HFF-Myc (cell line): ENCODE data around the gene MED8.

Source experiments
- DNase-seq: peaks from one replicate; pipeline ENCODE4 v3.0.0-alpha.2; 2011; ENCODE audit warnings: low read depth; ENCODE audit errors: extremely low read depth
- H3K4me3 ChIP-seq: replicated peaks from 2 replicates; pipeline ENCODE4 v1.5.1; 2011; ENCODE audit warnings: low read depth, mild to moderate bottlenecking, control low read depth, low read length
- TF ChIP-seq, protein P1 (sequence below): IDR thresholded peaks from 2 replicates; pipeline ENCODE4 v1.5.1; 2012; ENCODE audit warnings: mild to moderate bottlenecking, low read depth, low read length, control low read depth; ENCODE audit errors: missing control alignments

MED8 gene

DNA sequence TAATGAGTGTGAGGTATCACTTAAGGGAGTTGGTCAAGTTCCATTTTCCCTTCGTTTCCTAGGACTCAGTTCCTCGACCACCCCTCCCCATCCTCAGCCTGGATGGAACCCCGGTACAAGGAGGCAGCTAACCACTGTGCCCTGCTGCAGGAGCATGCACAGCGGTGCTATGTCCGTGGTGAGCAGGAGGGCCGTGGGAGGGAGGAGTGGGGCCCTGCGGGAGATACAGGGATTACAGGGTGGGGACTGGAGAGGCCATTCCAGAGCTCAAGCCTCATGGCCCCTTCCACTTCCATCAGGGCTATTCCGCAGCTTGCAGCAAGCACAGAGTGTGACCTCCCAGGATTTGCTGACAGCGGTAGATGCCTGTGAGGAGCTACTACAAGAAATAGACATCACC lies 38.3 kb upstream of the MED8 start:
- TF ChIP-seq, protein P1, sequence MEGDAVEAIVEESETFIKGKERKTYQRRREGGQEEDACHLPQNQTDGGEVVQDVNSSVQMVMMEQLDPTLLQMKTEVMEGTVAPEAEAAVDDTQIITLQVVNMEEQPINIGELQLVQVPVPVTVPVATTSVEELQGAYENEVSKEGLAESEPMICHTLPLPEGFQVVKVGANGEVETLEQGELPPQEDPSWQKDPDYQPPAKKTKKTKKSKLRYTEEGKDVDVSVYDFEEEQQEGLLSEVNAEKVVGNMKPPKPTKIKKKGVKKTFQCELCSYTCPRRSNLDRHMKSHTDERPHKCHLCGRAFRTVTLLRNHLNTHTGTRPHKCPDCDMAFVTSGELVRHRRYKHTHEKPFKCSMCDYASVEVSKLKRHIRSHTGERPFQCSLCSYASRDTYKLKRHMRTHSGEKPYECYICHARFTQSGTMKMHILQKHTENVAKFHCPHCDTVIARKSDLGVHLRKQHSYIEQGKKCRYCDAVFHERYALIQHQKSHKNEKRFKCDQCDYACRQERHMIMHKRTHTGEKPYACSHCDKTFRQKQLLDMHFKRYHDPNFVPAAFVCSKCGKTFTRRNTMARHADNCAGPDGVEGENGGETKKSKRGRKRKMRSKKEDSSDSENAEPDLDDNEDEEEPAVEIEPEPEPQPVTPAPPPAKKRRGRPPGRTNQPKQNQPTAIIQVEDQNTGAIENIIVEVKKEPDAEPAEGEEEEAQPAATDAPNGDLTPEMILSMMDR: no peak
- DNase-seq: no peak
- H3K4me3 ChIP-seq: no peak overlapping the region

DNA sequence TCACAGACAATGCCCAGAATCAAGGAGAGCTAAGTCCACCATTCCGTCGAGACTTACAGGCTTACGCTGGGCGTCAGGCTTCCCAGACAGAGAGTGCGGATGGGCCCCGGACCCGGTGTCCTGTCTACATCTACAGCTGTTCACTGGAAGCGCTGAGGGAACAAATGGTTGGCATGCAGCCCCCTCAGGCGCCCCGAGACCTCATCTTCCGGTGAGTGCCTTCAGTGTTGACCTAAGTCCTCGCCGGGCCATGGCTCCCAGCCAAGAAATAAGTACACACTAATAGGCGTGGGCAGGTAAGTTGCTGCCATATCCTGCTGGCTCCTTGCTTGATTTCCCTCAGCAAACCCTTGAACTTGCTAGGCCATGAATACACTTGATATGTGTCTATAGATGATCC lies 37.9 kb upstream of the MED8 start:
- no peak overlapping the region for H3K4me3 ChIP-seq
- no peak for DNase-seq
- TF ChIP-seq, protein P1: no peak

DNA sequence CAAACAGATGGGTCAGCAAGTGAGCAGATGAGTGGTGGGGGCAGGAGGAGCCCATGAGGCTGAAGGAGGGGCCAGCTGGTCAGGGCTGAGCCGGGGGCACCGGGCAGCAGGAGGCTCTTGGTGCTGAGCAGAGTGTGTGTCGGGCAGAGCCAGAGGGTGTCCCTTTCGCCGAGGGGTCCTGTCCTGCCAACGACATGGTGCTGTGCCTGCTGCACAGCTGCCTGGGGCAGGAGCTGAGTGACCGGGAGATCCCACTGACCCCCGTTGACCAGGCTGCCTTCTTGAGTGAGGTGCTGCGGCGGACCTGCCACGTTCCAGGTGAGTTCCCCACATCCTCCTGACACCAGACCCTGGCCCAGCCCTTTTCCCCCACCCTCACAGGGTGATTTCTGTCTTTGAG lies 36.6 kb upstream of the MED8 start:
- TF ChIP-seq, protein P1: no peak
- DNase-seq: no peak
- no peak overlapping the region for H3K4me3 ChIP-seq

DNA sequence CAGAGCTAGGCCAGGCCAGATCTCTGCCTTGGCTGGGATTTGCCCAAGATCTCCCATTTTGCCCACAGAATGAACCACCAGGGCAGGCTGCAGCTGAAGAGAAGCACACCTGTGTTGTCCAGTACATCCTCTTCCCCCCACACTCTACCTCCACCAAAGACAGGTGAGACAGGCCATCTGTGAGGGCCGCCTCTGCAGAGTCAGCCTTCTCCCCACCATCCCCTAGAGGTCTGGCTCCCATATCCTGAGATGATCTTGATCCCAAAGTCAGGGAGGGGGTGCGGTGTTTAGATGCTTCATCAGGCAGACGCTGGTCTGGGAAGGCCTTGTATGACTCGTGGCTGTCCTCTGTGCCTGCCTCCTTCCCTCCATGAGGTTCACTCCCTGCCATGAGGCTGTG lies 35.4 kb upstream of the MED8 start:
- H3K4me3 ChIP-seq: no peak overlapping the region
- TF ChIP-seq, protein P1: no peak
- DNase-seq: no peak

GRCh38 chr1:43423672-43424550 lies 34.3 kb upstream of the MED8 start:
- no peak overlapping the region for H3K4me3 ChIP-seq
- DNase-seq: no peak
- TF ChIP-seq, protein P1: no peak

GRCh38 chr1:43422995-43423671 lies 33.5 kb upstream of the MED8 start:
- H3K4me3 ChIP-seq: no peak overlapping the region
- DNase-seq: no peak
- TF ChIP-seq, protein P1: no peak
